Suprapubic skin (tissue), 4 donors: ENCODE results near the gene FUT7.

ENCODE experiments used
- CTCF ChIP-seq, 2 donors: fragments of 200-600 bp in 1 of 2; fragments of 450-650 bp in 1 of 2; sonication (generic) in 1 of 2; IDR thresholded peaks; one replicate each; pipeline ENCODE4 v1.5.1; 2016 to 2019; ENCODE audit warnings: antibody characterized with exemption in 2 of 2, mild to moderate bottlenecking in 1 of 2, moderate library complexity in 1 of 2
- EP300 ChIP-seq: sonication (generic); formaldehyde crosslinking; IDR thresholded peaks from one replicate; pipeline ENCODE4 v1.6.1; 2017; ENCODE audit warnings: antibody characterized with exemption
- POLR2A ChIP-seq, 2 donors: fragments of 450-650 bp; IDR thresholded peaks; one replicate each; pipeline ENCODE4 v1.6.1; 2017; ENCODE audit warnings: antibody characterized with exemption in 2 of 2, mild to moderate bottlenecking in 2 of 2, moderate library complexity in 2 of 2
- POLR2AphosphoS5 ChIP-seq, 3 donors: sonication (generic); formaldehyde crosslinking; IDR thresholded peaks; one replicate each; pipeline ENCODE4 v1.6.1; 2017; ENCODE audit warnings: antibody characterized with exemption in 3 of 3

- TF ChIP-seq CTCF (IDR thresholded peaks at IDR 0.05) (no peak), EP300 (no peak), POLR2A (IDR thresholded peaks at IDR 0.05) (no peak), POLR2AphosphoS5 (IDR thresholded peaks at IDR 0.05) (no peak)
Measured at GRCh38 chr9:136980669-136981478, 51.0 kb downstream of the FUT7 start.
